Mucosa of descending colon (tissue), 3 donors: ENCODE measurements around the gene OTUD5. TPM values are rescaled to one million over a fixed set of nuclear protein-coding genes. Genes with fewer than 3 reads are reported as not detected.

ENCODE experiments used
- total RNA-seq, 3 donors: library from RNA; stranded (reverse); fragmentation: NEBNext Ultra II Directional in 2 of 3; extraction: Animal tissue kit (Norgen Biotek cat#: 25700) in 2 of 3; gene quantifications; one replicate each; pipeline versions ENCODE4 v1.2.1 to v1.2.4, GENCODE V29; 2021 to 2023
- donor health status: DM: no; HTN: no; CAD: no; lungs with moderate emphysema.
- donor health status: DM: no; HTN: no; CAD: no.
- donor health status: DM: no; HTN: yes; CAD: no.

OTUD5 gene
- total RNA-seq, 3 donors from 2014 or later: 43.6 to 56.5 (median 52.5) TPM

Other genes with a start within 250 kb of the OTUD5 start
- gene GLOD5, start 195.9 kb downstream of the OTUD5 start, total RNA-seq: 1 to 10 TPM; 4.3 to 9.9 (median 7.1) TPM
- under 1 TPM in 1 of 3 donors, not detected in 2; 0.32 TPM for gene GATA1, start 171.0 kb downstream of the OTUD5 start, total RNA-seq
- gene HDAC6, start 155.5 kb downstream of the OTUD5 start, total RNA-seq: 100 to 1,000 TPM in 1 of 3 donors, 10 to 100 TPM in 2; 83.2 to 111 (median 99.6) TPM
- under 1 TPM in 1 of 3 donors, not detected in 2; 0.38 TPM for gene ERAS, start 131.1 kb downstream of the OTUD5 start, total RNA-seq
- 10 to 100 TPM; 11.1 to 19.7 (median 13.8) TPM for gene PCSK1N, start 122.0 kb downstream of the OTUD5 start, total RNA-seq
- 10 to 100 TPM; 43.4 to 49.0 (median 46.0) TPM for gene TIMM17B, start 59.8 kb downstream of the OTUD5 start, total RNA-seq
- gene PQBP1, start 59.7 kb downstream of the OTUD5 start, total RNA-seq: 10 to 100 TPM; 55.5 to 88.8 (median 69.6) TPM
- gene SLC35A2, start 46.0 kb downstream of the OTUD5 start, total RNA-seq: 10 to 100 TPM; 26.4 to 62.1 (median 52.2) TPM
- 10 to 100 TPM; 10.5 to 30.0 (median 20.5) TPM for gene PIM2, start 38.6 kb downstream of the OTUD5 start, total RNA-seq
- 1 to 10 TPM in 1 of 3 donors, under 1 TPM in 2; 0.87 to 1.6 (median 0.93) TPM for gene KCND1, start 14.2 kb upstream of the OTUD5 start, total RNA-seq
- gene GRIPAP1, start 44.7 kb upstream of the OTUD5 start, total RNA-seq: 10 to 100 TPM; 39.5 to 48.9 (median 47.5) TPM
- gene TFE3, start 85.8 kb upstream of the OTUD5 start, total RNA-seq: 10 to 100 TPM; 26.6 to 46.6 (median 28.1) TPM
- 10 to 100 TPM; 11.6 to 16.7 (median 12.5) TPM for gene CCDC120, start 101.4 kb upstream of the OTUD5 start, total RNA-seq
- 10 to 100 TPM in 1 of 3 donors, 1 to 10 TPM in 2; 3.9 to 18.7 (median 8.1) TPM for gene PRAF2, start 116.4 kb upstream of the OTUD5 start, total RNA-seq
- gene WDR45, start 122.3 kb upstream of the OTUD5 start, total RNA-seq: 10 to 100 TPM; 44.3 to 90.1 (median 52.6) TPM
- gene GPKOW, start 166.1 kb upstream of the OTUD5 start, total RNA-seq: 10 to 100 TPM; 21.3 to 22.4 (median 22.1) TPM
- gene MAGIX, start 205.2 kb upstream of the OTUD5 start, total RNA-seq: 10 to 100 TPM in 2 of 3 donors, 1 to 10 TPM in 1; 9.5 to 16.8 (median 15.6) TPM
- 100 to 1,000 TPM in 2 of 3 donors, 10 to 100 TPM in 1; 96.1 to 152 (median 137) TPM for gene PLP2, start 214.3 kb upstream of the OTUD5 start, total RNA-seq
- gene PRICKLE3, start 228.8 kb upstream of the OTUD5 start, total RNA-seq: 10 to 100 TPM; 12.5 to 15.6 (median 13.0) TPM
- gene SYP, start 242.6 kb upstream of the OTUD5 start, total RNA-seq: 10 to 100 TPM in 2 of 3 donors, 1 to 10 TPM in 1; 4.9 to 14.5 (median 12.2) TPM